LNCaP clone FGC (cell line): ENCODE data around the gene RCOR1.

Source experiments
- DNase-seq: peaks from one replicate; pipeline ENCODE4 v3.0.0-alpha.2; 2011; ENCODE audit warnings: low read depth
- H3K4me3 ChIP-seq: 2 replicates; pipeline ENCODE4 v1.5.1; 2011; ENCODE audit warnings: mild to moderate bottlenecking, low read depth, low read length, control low read depth
- CTCF ChIP-seq: IDR thresholded peaks from 2 replicates; pipeline ENCODE4 v1.5.1; 2012; ENCODE audit warnings: mild to moderate bottlenecking; ENCODE audit not compliant: control insufficient read depth, insufficient read depth; ENCODE audit errors: extremely low read depth

The RCOR1 gene

GRCh38 chr14:102560458-102561261 lies 31.8 kb upstream of the RCOR1 start:
- TF ChIP-seq CTCF = no peak
- DNase-seq = no peak
- H3K4me3 ChIP-seq = no peak overlapping the region

GRCh38 chr14:102565331-102565887 lies 27.0 kb upstream of the RCOR1 start:
- no peak for DNase-seq

GRCh38 chr14:102565959-102566358 lies 26.5 kb upstream of the RCOR1 start:
- TF ChIP-seq CTCF = no peak
- no peak overlapping the region for H3K4me3 ChIP-seq
- no peak for DNase-seq

More at GRCh38 chr14:102565331-102565887, 27.0 kb upstream of the RCOR1 start:
- no peak overlapping the region for H3K4me3 ChIP-seq
- TF ChIP-seq CTCF = no peak

DNA sequence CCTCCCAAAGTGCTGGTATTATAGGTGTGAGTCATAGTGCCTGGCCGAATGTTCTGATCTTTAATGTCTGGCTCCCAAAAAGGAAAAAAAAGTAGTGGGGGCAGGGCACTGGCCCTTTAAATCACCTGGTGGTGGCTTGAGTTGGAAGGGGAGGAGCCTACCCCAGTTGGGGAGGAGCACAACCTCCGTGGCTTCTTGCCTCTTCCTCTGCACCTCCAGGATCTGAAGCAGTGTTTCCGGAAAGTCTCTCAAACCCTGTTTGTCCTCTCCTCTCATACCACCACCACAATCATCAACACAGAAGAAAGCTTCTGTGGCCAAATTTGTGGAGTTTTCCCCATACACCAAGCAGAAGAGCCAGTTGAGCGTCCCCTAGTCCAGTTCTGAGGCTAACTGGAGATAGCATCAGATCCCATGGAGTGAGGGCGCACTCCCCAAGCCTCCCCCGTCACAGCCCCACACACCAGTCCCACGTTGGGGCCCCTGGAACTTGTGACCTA lies 24.3 kb upstream of the RCOR1 start:
- no peak for TF ChIP-seq CTCF
- H3K4me3 ChIP-seq = no peak overlapping the region

GRCh38 chr14:102570334-102570995 lies 22.0 kb upstream of the RCOR1 start:
- no peak overlapping the region for H3K4me3 ChIP-seq
- no peak for TF ChIP-seq CTCF
- no peak for DNase-seq

More for the DNA sequence above, 24.3 kb upstream of the RCOR1 start:
- no peak for DNase-seq

GRCh38 chr14:102571043-102571442 lies 21.4 kb upstream of the RCOR1 start:
- DNase-seq = no peak
- no peak for TF ChIP-seq CTCF
- no peak overlapping the region for H3K4me3 ChIP-seq
